Neural cell (in vitro differentiated cells): ENCODE data around the gene YKT6. TPM values are rescaled to one million over a fixed set of nuclear protein-coding genes. Genes with fewer than 3 reads are reported as not detected.

Source experiments
- H2AFZ ChIP-seq: fragments of 200-600, 300-800 bp; sonication (generic), shearing (Covaris generic); 2 replicates; pipeline ENCODE4 v1.6.0; 2014; ENCODE audit warnings: low read depth, mild to moderate bottlenecking, antibody characterized with exemption, low read length, moderate library complexity
- H3F3A ChIP-seq: fragments of 200-600 bp; shearing (Covaris generic); 2 replicates; pipeline ENCODE4 v1.6.1; 2016; ENCODE audit warnings: mild to moderate bottlenecking, moderate library complexity, mixed read lengths, antibody characterized with exemption, low read length; ENCODE audit not compliant: insufficient read depth, poor library complexity, severe bottlenecking
- H3K27ac ChIP-seq: fragments of 200-600, 300-800 bp; sonication (generic), shearing (Covaris generic); 2 replicates; pipeline ENCODE4 v1.5.1; 2014; ENCODE audit warnings: mild to moderate bottlenecking, low read length, moderate library complexity
- H3K27me3 ChIP-seq: fragments of 300-800, 200-600 bp; sonication (generic), shearing (Covaris generic); 2 replicates; pipeline ENCODE4 v1.6.0; 2014; ENCODE audit warnings: mild to moderate bottlenecking, low read depth, low read length, moderate library complexity; ENCODE audit not compliant: insufficient read depth
- H3K36me3 ChIP-seq: fragments of 300-800, 200-600 bp; sonication (generic), shearing (Covaris generic); 2 replicates; pipeline ENCODE4 v1.5.1; 2014; ENCODE audit warnings: mild to moderate bottlenecking, antibody characterized with exemption, low read length, moderate library complexity; ENCODE audit not compliant: insufficient read depth
- H3K4me2 ChIP-seq: fragments of 300-800, 200-600 bp; sonication (generic), shearing (Covaris generic); 2 replicates; pipeline ENCODE4 v1.6.0; 2014; ENCODE audit warnings: mild to moderate bottlenecking, low read length
- H3K4me3 ChIP-seq: fragments of 300-800, 200-600 bp; sonication (generic), shearing (Covaris generic); 2 replicates; pipeline ENCODE4 v1.5.1; 2014; ENCODE audit warnings: mild to moderate bottlenecking, low read length, moderate library complexity
- H3K79me2 ChIP-seq: fragments of 200-600 bp; shearing (Covaris generic); replicated peaks from 2 replicates; pipeline ENCODE4 v1.6.0; 2014; ENCODE audit warnings: mild to moderate bottlenecking, low read length, moderate library complexity; ENCODE audit not compliant: insufficient read depth
- H3K9ac ChIP-seq: fragments of 300-800, 200-600 bp; sonication (generic), shearing (Covaris generic); 2 replicates; pipeline ENCODE4 v1.6.1; 2016; ENCODE audit warnings: mild to moderate bottlenecking, low read length, mixed read lengths
- H3K9me2 ChIP-seq: fragments of 200-600 bp; shearing (Covaris generic); 2 replicates; pipeline ENCODE4 v1.6.1; 2016; ENCODE audit warnings: mild to moderate bottlenecking, low read length, mixed read lengths; ENCODE audit not compliant: insufficient read depth
- H3K9me3 ChIP-seq: fragments of 200-600, 300-800 bp; sonication (generic), shearing (Covaris generic); 2 replicates; pipeline ENCODE4 v1.6.1; 2016; ENCODE audit warnings: mild to moderate bottlenecking, mixed run types, low read length, moderate library complexity, mixed read lengths
- H4K20me1 ChIP-seq: fragments of 200-600 bp; shearing (Covaris generic); 2 replicates; pipeline ENCODE4 v1.6.1; 2016; ENCODE audit warnings: mild to moderate bottlenecking, mixed run types; ENCODE audit not compliant: insufficient read depth
- EP300 ChIP-seq: fragments of 450-650 bp; conservative IDR thresholded peaks from 2 replicates; pipeline ENCODE4 v1.6.1; 2014; ENCODE audit warnings: antibody characterized with exemption, mild to moderate bottlenecking, moderate library complexity; ENCODE audit not compliant: poor library complexity, severe bottlenecking
- EZH2 ChIP-seq: fragments of 200-600, 300-800 bp; shearing (Covaris generic), sonication (generic); IDR thresholded peaks from 2 replicates; pipeline ENCODE4 v1.6.1; 2014; ENCODE audit warnings: antibody characterized with exemption, low read length, borderline replicate concordance, mild to moderate bottlenecking; ENCODE audit not compliant: insufficient read depth, poor library complexity, severe bottlenecking
- MXI1 ChIP-seq: fragments of 450-650 bp; conservative IDR thresholded peaks from 2 replicates; pipeline ENCODE4 v1.6.1; 2014; ENCODE audit warnings: antibody characterized with exemption, mild to moderate bottlenecking; ENCODE audit not compliant: poor library complexity, severe bottlenecking
- POLR2AphosphoS5 ChIP-seq: IDR thresholded peaks from 2 replicates; pipeline ENCODE4 v1.6.1; 2012
- RAD21 ChIP-seq: fragments of 450-650 bp; conservative IDR thresholded peaks from 2 replicates; pipeline ENCODE4 v1.6.1; 2014; ENCODE audit warnings: antibody characterized with exemption, mild to moderate bottlenecking, moderate library complexity
- SMC3 ChIP-seq: fragments of 450-650 bp; conservative IDR thresholded peaks from 2 replicates; pipeline ENCODE4 v1.6.1; 2014; ENCODE audit warnings: antibody characterized with exemption, mild to moderate bottlenecking, moderate library complexity; ENCODE audit not compliant: poor library complexity
- TAF1 ChIP-seq: IDR thresholded peaks from 2 replicates; pipeline ENCODE4 v1.6.1; 2012; ENCODE audit warnings: low read depth
- polyA plus RNA-seq: library from polyadenylated mRNA; depleted of rRNA; stranded (reverse); fragments of >200 nt; gene quantifications from 2 replicates; pipeline ENCODE4 v1.2.3, GENCODE V29; 2014
- TF ChIP-seq, protein P1 (sequence below): fragments of 450-650 bp; IDR thresholded peaks from 2 replicates; pipeline ENCODE4 v1.5.1; 2014; ENCODE audit warnings: antibody characterized with exemption, mild to moderate bottlenecking, moderate library complexity; ENCODE audit not compliant: poor library complexity, severe bottlenecking
- TF ChIP-seq, protein P2 (sequence below): IDR thresholded peaks from 2 replicates; pipeline ENCODE4 v1.6.1; 2012; ENCODE audit warnings: borderline replicate concordance

YKT6 gene
- polyA plus RNA-seq, 1 donor from 2014 or later, result 93.4 TPM

DNA sequence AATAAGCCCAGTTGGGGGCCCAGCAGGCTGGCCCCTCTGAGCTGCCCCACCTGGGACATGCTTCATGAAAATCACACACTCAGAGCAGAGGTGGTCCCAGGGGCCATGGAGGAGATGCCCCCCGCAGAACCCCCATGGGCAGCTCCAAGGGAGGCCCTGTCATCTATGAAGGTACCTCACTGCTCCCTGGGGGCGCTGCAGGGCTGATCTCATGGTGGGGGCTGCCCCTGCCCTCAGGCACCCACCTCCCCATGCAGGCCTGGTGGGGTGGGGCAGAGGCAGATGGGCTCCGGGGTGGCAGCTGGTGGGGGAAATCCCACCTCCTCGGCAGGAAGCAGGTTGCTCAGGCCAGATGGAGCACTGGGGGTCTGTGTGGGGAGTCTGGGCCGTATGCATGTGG, 60.5 kb downstream of the YKT6 start:
- Histone ChIP-seq H3K4me2 (no peak overlapping the region), H3F3A (no peaks in the 10 kb centered on the region), H3K36me3 (no peaks in the 10 kb centered on the region), H3K9me3 (no peaks in the 10 kb centered on the region), H2AFZ (no peak overlapping the region), H3K9me2 (no peaks in the 10 kb centered on the region), H3K79me2 (no peaks in the 10 kb centered on the region), H3K27ac (no peak overlapping the region), H4K20me1 (no peaks in the 10 kb centered on the region), H3K27me3 (no peaks in the 10 kb centered on the region), H3K9ac (no peak overlapping the region), H3K4me3 (no peak overlapping the region)
- no peak for TF ChIP-seq SMC3
- TF ChIP-seq TAF1, result no peak
- no peak for TF ChIP-seq EZH2
- no peak for TF ChIP-seq EP300
- TF ChIP-seq MXI1, result no peak
- no peak for TF ChIP-seq POLR2AphosphoS5
- TF ChIP-seq RAD21, result no peak
- TF ChIP-seq, protein P1, sequence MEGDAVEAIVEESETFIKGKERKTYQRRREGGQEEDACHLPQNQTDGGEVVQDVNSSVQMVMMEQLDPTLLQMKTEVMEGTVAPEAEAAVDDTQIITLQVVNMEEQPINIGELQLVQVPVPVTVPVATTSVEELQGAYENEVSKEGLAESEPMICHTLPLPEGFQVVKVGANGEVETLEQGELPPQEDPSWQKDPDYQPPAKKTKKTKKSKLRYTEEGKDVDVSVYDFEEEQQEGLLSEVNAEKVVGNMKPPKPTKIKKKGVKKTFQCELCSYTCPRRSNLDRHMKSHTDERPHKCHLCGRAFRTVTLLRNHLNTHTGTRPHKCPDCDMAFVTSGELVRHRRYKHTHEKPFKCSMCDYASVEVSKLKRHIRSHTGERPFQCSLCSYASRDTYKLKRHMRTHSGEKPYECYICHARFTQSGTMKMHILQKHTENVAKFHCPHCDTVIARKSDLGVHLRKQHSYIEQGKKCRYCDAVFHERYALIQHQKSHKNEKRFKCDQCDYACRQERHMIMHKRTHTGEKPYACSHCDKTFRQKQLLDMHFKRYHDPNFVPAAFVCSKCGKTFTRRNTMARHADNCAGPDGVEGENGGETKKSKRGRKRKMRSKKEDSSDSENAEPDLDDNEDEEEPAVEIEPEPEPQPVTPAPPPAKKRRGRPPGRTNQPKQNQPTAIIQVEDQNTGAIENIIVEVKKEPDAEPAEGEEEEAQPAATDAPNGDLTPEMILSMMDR, result no peak
- TF ChIP-seq, protein P2, sequence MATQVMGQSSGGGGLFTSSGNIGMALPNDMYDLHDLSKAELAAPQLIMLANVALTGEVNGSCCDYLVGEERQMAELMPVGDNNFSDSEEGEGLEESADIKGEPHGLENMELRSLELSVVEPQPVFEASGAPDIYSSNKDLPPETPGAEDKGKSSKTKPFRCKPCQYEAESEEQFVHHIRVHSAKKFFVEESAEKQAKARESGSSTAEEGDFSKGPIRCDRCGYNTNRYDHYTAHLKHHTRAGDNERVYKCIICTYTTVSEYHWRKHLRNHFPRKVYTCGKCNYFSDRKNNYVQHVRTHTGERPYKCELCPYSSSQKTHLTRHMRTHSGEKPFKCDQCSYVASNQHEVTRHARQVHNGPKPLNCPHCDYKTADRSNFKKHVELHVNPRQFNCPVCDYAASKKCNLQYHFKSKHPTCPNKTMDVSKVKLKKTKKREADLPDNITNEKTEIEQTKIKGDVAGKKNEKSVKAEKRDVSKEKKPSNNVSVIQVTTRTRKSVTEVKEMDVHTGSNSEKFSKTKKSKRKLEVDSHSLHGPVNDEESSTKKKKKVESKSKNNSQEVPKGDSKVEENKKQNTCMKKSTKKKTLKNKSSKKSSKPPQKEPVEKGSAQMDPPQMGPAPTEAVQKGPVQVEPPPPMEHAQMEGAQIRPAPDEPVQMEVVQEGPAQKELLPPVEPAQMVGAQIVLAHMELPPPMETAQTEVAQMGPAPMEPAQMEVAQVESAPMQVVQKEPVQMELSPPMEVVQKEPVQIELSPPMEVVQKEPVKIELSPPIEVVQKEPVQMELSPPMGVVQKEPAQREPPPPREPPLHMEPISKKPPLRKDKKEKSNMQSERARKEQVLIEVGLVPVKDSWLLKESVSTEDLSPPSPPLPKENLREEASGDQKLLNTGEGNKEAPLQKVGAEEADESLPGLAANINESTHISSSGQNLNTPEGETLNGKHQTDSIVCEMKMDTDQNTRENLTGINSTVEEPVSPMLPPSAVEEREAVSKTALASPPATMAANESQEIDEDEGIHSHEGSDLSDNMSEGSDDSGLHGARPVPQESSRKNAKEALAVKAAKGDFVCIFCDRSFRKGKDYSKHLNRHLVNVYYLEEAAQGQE, result no peak

DNA sequence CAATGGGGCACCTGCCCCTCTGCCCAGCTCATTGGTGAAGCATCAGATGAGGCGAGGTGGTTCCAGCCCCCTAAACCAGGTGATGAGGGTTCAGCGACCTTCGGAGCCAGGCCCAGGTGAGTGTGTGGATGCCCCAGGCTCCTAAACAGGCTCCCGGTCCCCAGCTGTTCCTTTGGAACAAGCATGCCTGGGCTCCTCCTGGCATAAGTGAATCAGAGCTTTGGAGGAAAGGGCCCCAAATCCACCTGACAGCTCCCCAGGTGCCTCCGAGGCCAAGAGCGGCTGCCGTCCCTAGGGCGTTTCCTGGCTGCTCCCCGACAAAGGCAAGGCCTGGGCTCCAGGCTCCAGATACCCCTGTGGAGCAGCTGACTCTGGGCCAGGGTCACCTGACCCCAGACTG, 61.3 kb downstream of the YKT6 start:
- H3K27me3 ChIP-seq, result no peaks in the 10 kb centered on the region
- TF ChIP-seq, protein P2, result no peak
- TF ChIP-seq TAF1, result no peak
- TF ChIP-seq, protein P1, result no peak
- TF ChIP-seq MXI1, result no peak
- TF ChIP-seq SMC3, result no peak
- no peak for TF ChIP-seq EP300
- TF ChIP-seq POLR2AphosphoS5, result no peak
- no peak overlapping the region for H3K4me3 ChIP-seq
- no peak overlapping the region for H2AFZ ChIP-seq
- H3K4me2 ChIP-seq, result no peak overlapping the region
- no peaks in the 10 kb centered on the region for H3K36me3 ChIP-seq
- no peaks in the 10 kb centered on the region for H3K9me2 ChIP-seq
- H3K9ac ChIP-seq, result no peak overlapping the region
- no peaks in the 10 kb centered on the region for H4K20me1 ChIP-seq
- H3K27ac ChIP-seq, result no peak overlapping the region
- H3K79me2 ChIP-seq, result no peaks in the 10 kb centered on the region
- no peaks in the 10 kb centered on the region for H3F3A ChIP-seq
- no peaks in the 10 kb centered on the region for H3K9me3 ChIP-seq
